K562 (cell line): ENCODE data around the gene DMWD. TPM values are rescaled to one million over a fixed set of nuclear protein-coding genes. Genes with fewer than 3 reads are reported as not detected.

ENCODE experiments used
- ATAC-seq: fragments of 200-7000 bp; cut with Tn5 transposase; 3 replicates; pipeline ENCODE4 v1.9.1; 2020; ENCODE audit warnings: moderate library complexity
- BruUV-seq: library from RNA; stranded (reverse); fragments of 400-500 nt; replicated peaks from 2 replicates; lab custom pipeline; 2021; lab: Mats Ljungman, UMichigan
- CTCF ChIA-PET: fragments of 300-600 bp; formaldehyde crosslinking; extraction: SDS; loops from one replicate; lab custom pipeline; 2021; ENCODE audit warnings: low intra/inter-chr PET ratio; lab: Yijun Ruan, JAX
- POLR2A ChIA-PET: fragments of 300-600, 350-650 bp; sonication (Branson Sonifier 250); formaldehyde crosslinking; extraction: SDS; loops from one replicate; lab custom pipeline; 2021; ENCODE audit warnings: antibody characterized with exemption, inconsistent platforms; lab: Yijun Ruan, JAX
- DNase-seq, 4 experiments: peaks; one replicate each; pipeline versions ENCODE4 v3.0.0 to v3.0.0-alpha.2; 2011 to 2018; ENCODE audit warnings: low spot score in 3 of 4, mixed read lengths in 3 of 4; ENCODE audit errors: extremely low read depth in 1 of 4
- FAIRE-seq: peaks from 2 replicates; lab custom pipeline; 2011; peaks lifted over from hg19 to GRCh38; lab: Jason Lieb, UNC
- H2AFZ ChIP-seq: 2 replicates; pipeline ENCODE4 v1.6.0; 2011; ENCODE audit warnings: low read depth, low read length, control low read depth, inconsistent platforms
- H3K27ac ChIP-seq: fragments of 200-600 bp; 3 replicates; pipeline ENCODE4 v1.8.0; 2011; ENCODE audit warnings: low read depth, mild to moderate bottlenecking, control low read depth, inconsistent platforms, low read length, moderate library complexity, mixed read lengths; ENCODE audit errors: extremely low read depth
- H3K27me3 ChIP-seq, 2 experiments: fragments of 300-600 bp in 1 of 2; 2 replicates in 1 of 2; 3 replicates in 1 of 2; pipeline versions ENCODE4 v1.6.0 to v1.8.0; 2011; ENCODE audit warnings: inconsistent platforms in 2 of 2, low read length in 2 of 2, mild to moderate bottlenecking in 1 of 2, mixed read lengths in 1 of 2, moderate library complexity in 1 of 2; ENCODE audit not compliant: control insufficient read depth in 2 of 2, insufficient read depth in 2 of 2
- H3K36me3 ChIP-seq: fragments of 300-600 bp; 3 replicates; pipeline ENCODE4 v1.8.0; 2011; ENCODE audit warnings: mild to moderate bottlenecking, low read length, inconsistent platforms; ENCODE audit not compliant: control insufficient read depth, insufficient read depth
- H3K4me1 ChIP-seq, 2 experiments: fragments of 200-600 bp in 1 of 2; replicated peaks in 1 of 2; 2 replicates in 1 of 2; 3 replicates in 1 of 2; pipeline versions ENCODE4 v1.5.1 to v1.8.0; 2011; ENCODE audit warnings: inconsistent platforms in 2 of 2, low read length in 2 of 2, mild to moderate bottlenecking in 1 of 2, mixed read lengths in 1 of 2, moderate library complexity in 1 of 2; ENCODE audit not compliant: control insufficient read depth in 2 of 2, insufficient read depth in 2 of 2
- H3K4me2 ChIP-seq: 2 replicates; pipeline ENCODE4 v1.6.1; 2011; ENCODE audit warnings: low read length, control low read depth, inconsistent platforms, mixed read lengths; ENCODE audit not compliant: insufficient read depth
- H3K4me3 ChIP-seq: fragments of 200-600 bp; sonication (generic), shearing (Covaris generic); 2 replicates; pipeline ENCODE4 v1.5.1; 2016; ENCODE audit warnings: control low read depth, inconsistent platforms
- H3K79me2 ChIP-seq: fragments of 200-600 bp; 3 replicates; pipeline ENCODE4 v1.8.0; 2011; ENCODE audit warnings: low read length, inconsistent platforms; ENCODE audit not compliant: control insufficient read depth, insufficient read depth
- H3K9ac ChIP-seq, 2 experiments: 2 replicates each; pipeline versions ENCODE4 v1.6.0 to v1.6.1; 2011; ENCODE audit warnings: low read depth in 2 of 2, low read length in 2 of 2, control low read depth in 1 of 2, inconsistent platforms in 1 of 2, mild to moderate bottlenecking in 1 of 2, mixed read lengths in 1 of 2; ENCODE audit not compliant: insufficient read depth in 1 of 2
- H3K9me1 ChIP-seq: one replicate; pipeline ENCODE4 v1.6.0; 2011; ENCODE audit warnings: inconsistent platforms, mild to moderate bottlenecking, low read length, moderate library complexity; ENCODE audit not compliant: control insufficient read depth, insufficient read depth
- H3K9me3 ChIP-seq: replicated peaks from 2 replicates; pipeline ENCODE4 v1.5.1; 2011; ENCODE audit warnings: low read depth, low read length, inconsistent platforms; ENCODE audit not compliant: control insufficient read depth, insufficient read depth
- H4K20me1 ChIP-seq: replicated peaks from 2 replicates; pipeline ENCODE4 v1.6.1; 2011; ENCODE audit warnings: low read length, inconsistent platforms, mixed read lengths; ENCODE audit not compliant: control insufficient read depth, insufficient read depth
- POLR2AphosphoS5 ChIP-seq: IDR thresholded peaks from 2 replicates; pipeline ENCODE4 v1.6.1; 2011; ENCODE audit warnings: mild to moderate bottlenecking, low read depth, low read length, moderate library complexity; ENCODE audit not compliant: control insufficient read depth, insufficient read depth
- RBFOX2 ChIP-seq: fragments of 200-400 bp; formaldehyde crosslinking; IDR thresholded peaks from 2 replicates; pipeline ENCODE4 v1.6.1; 2017; ENCODE audit warnings: low read depth, mild to moderate bottlenecking, low read length, moderate library complexity
- SNIP1 ChIP-seq: fragments of 450-650 bp; IDR thresholded peaks from 2 replicates; pipeline ENCODE4 v1.7.1; 2017; ENCODE audit warnings: low read depth, mild to moderate bottlenecking
- TAF7 ChIP-seq: fragments of 450-650 bp; IDR thresholded peaks from 2 replicates; pipeline ENCODE4 v1.6.1; 2016; ENCODE audit warnings: missing genetic modification characterization, missing compliant biosample characterization
- WGBS: fragments of 100-300 bp; shearing (Covaris generic); methylation state at CpG from one replicate; pipeline ENCODE4 v1.1.6; 2016; ENCODE audit warnings: low coverage, mixed read lengths; ENCODE audit not compliant: insufficient coverage; ENCODE audit errors: missing lambda C conversion rate; 5-methylcytosine and 5-hydroxymethylcytosine counted together
- in situ Hi-C: fragments of 300-500 bp; cut with MboI; formaldehyde crosslinking; loops from 4 replicates; pipeline ENCODE4 v1.15.0; 2018; ENCODE audit warnings: inconsistent platforms, mixed read lengths
- intact Hi-C: fragments of 100-400 bp; cut with micrococcal nuclease; formaldehyde crosslinking; loops from 2 replicates; pipeline ENCODE4 v1.14.2; 2022
- polyA plus RNA-seq, 8 experiments: library from polyadenylated mRNA; depleted of rRNA in 4 of 8; stranded (reverse) in 5 of 8; unstranded in 3 of 8; fragments of >200 nt; fragmentation: Nextera tagmentation in 2 of 8; fragmentation: Illumina TruSeq in 1 of 8; extraction: Ambion mirVana in 2 of 8; extraction: Trizol in 1 of 8; gene quantifications; 2 replicates each; pipeline versions ENCODE4 v1.2.1 to v1.2.3, GENCODE V29; 2011 to 2014; ENCODE audit warnings: inconsistent platforms in 1 of 8, missing spikeins in 1 of 8
- total RNA-seq, 7 experiments: library from RNA; depleted of rRNA in 6 of 7; stranded (reverse); fragments of >200 nt in 6 of 7; fragmentation: Illumina TruSeq in 2 of 7; extraction: Trizol in 2 of 7; gene quantifications; 2 replicates each; pipeline versions ENCODE4 v1.2.1 to v1.2.3, GENCODE V29; 2011 to 2021; ENCODE audit warnings: low replicate concordance in 1 of 7

The DMWD gene
- total and polyA plus RNA-seq, 9 of the 15 experiments (the other 6 are each of a cell fraction or from before 2014, with no cell fraction given) = 4.7 to 54.6 (median 19.0) TPM

- H3K4me3 ChIP-seq = no peak overlapping the region
- no peaks in the 10 kb centered on the region for H3K9me3 ChIP-seq
- H3K27me3 ChIP-seq = no peaks in the 10 kb centered on the region
- ATAC-seq (no peak), FAIRE-seq (no peak), DNase-seq (no peak)
- in situ Hi-C loops (no loop called here), intact Hi-C loops (loop anchor here (5.0 to 10.0 kb wide), 2 partner anchors 197 to 259 kb away; no protein-coding TSS in a partner anchor)
- H3K4me2 ChIP-seq = no peak overlapping the region
- 85% methylated on average over 10 of the region's 44 CpGs for WGBS
- H4K20me1 ChIP-seq = peaks cover 13% of the 10 kb centered on the region; the same call in 1 of the 2 replicates
- peaks cover under 1 to 40% of the 10 kb centered on the region in 2 experiments; a peak in 4 of 5 replicates for H3K4me1 ChIP-seq
- ChIA-PET POLR2A (interaction anchor here (1.2 kb wide), 1 partner anchor 67 kb away, joined by 3 read pairs; no protein-coding TSS in a partner anchor), CTCF (interaction anchor here (2.0 to 3.3 kb wide), 2 partner anchors 68 to 262 kb away, joined by 16 to 56 read pairs; no protein-coding TSS in a partner anchor)
- peaks cover 34% of the 10 kb centered on the region; the same call in 2 of the 3 replicates for H3K36me3 ChIP-seq
- H3K79me2 ChIP-seq = no peaks in the 10 kb centered on the region
- no peak for TF ChIP-seq SNIP1
- TF ChIP-seq TAF7 = no peak
- 0 out of 2 replicates have a peak, but pooled peaks have one; percentile 14 for TF ChIP-seq POLR2AphosphoS5
- 0 out of 2 replicates have a peak, but pooled peaks have one; percentile 1 for TF ChIP-seq RBFOX2
- no peak overlapping the region for H3K9ac ChIP-seq
- BruUV-seq = TSS peak; percentile 46
- H2AFZ ChIP-seq = no peak overlapping the region
- peaks cover 2% of the 10 kb centered on the region for H3K9me1 ChIP-seq
- no peak overlapping the region for H3K27ac ChIP-seq
Measured at GRCh38 chr19:45815481-45816216, 23.0 kb upstream of the DMWD start.
